ENCODE data around the gene KLHL2. TPM values are rescaled to one million over a fixed set of nuclear protein-coding genes. Genes with fewer than 3 reads are reported as not detected.

Gene KLHL2
- total RNA-seq, 4 donors from 2014 or later = 18.0 to 26.7 (median 23.8) TPM

DNA sequence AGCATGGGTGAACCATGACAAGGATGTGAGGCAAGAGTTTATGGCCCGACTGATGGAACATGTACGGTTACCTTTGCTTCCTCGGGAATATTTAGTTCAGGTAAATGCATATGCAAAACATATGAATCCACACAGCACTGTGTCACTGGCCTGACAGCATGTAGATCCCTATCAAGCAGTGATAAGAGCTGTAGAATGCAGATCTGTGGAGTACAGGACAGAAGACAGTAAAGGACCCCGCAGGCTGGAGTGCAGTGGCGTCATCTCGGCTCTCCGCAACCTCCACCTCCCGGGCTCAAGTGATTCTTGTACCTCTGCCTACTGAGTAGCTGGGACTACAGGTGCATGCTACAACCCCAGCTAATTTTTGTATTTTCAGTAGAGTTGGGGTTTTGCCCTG is 90.3 kb downstream of the KLHL2 start:
- H3K4me3 ChIP-seq = no peak overlapping the region
- TF ChIP-seq, protein P1, sequence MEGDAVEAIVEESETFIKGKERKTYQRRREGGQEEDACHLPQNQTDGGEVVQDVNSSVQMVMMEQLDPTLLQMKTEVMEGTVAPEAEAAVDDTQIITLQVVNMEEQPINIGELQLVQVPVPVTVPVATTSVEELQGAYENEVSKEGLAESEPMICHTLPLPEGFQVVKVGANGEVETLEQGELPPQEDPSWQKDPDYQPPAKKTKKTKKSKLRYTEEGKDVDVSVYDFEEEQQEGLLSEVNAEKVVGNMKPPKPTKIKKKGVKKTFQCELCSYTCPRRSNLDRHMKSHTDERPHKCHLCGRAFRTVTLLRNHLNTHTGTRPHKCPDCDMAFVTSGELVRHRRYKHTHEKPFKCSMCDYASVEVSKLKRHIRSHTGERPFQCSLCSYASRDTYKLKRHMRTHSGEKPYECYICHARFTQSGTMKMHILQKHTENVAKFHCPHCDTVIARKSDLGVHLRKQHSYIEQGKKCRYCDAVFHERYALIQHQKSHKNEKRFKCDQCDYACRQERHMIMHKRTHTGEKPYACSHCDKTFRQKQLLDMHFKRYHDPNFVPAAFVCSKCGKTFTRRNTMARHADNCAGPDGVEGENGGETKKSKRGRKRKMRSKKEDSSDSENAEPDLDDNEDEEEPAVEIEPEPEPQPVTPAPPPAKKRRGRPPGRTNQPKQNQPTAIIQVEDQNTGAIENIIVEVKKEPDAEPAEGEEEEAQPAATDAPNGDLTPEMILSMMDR (IDR thresholded peaks at IDR 0.05) = no peak
- no peak for TF ChIP-seq POLR2A (IDR thresholded peaks at IDR 0.05)
- TF ChIP-seq EP300 (IDR thresholded peaks at IDR 0.05) = no peak
- H3K36me3 ChIP-seq = peaks cover 0 to 25% (median 3%) of the 10 kb centered on the region in 3 donors
- DNase-seq (ENCODE audit: low spot score in 2 of 2) = no peak
- H3K27me3 ChIP-seq = no peaks in the 10 kb centered on the region
- 97 to 100% methylated on average over 8 of the region's 8 CpGs for WGBS, 2 donors
- no peak overlapping the region for H3K27ac ChIP-seq
- peaks cover 0 to 8% (median 0%) of the 10 kb centered on the region in 4 donors for H3K4me1 ChIP-seq
- no peaks in the 10 kb centered on the region for H3K9me3 ChIP-seq

DNA sequence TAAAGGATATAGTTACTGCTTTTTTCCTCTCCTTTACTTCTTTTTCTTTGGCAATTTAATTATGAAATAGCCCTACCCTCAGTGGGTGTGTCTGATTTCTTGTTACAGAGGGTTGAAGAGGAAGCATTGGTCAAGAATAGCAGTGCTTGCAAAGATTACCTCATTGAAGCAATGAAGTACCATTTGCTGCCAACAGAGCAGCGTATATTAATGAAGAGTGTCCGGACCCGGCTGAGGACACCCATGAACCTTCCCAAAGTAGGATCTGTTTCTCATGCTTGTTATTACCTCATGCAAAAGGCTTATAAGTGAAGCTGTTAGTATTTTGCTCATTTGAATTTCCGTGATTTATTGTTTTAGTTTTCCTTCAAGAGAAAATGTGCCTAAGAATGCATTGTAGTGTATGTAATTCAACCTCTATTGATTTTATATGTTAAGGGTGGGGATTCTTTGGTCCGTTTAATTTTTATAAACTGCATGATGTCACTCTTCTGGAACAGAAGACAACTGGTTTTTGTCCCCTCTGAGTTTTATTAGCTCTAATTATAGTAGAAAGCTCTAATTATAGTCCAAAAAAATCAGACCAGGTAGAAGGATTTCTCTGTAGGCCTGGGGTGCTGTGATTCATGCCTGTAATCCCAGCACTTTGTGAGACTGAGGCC is 92.2 kb downstream of the KLHL2 start:
- WGBS, 2 donors = 82 to 83% methylated on average over 5 of the region's 5 CpGs
- DNase-seq (ENCODE audit: low spot score in 2 of 2) = no peak
- Histone ChIP-seq H3K9me3 (no peaks in the 10 kb centered on the region), H3K27ac (no peak overlapping the region), H3K27me3 (no peaks in the 10 kb centered on the region), H3K4me3 (no peak overlapping the region), H3K36me3 (peaks cover 0 to 25% (median 3%) of the 10 kb centered on the region in 3 donors), H3K4me1 (peaks cover 0 to 8% (median 0%) of the 10 kb centered on the region in 4 donors)
- TF ChIP-seq POLR2A (IDR thresholded peaks at IDR 0.05) (no peak), EP300 (IDR thresholded peaks at IDR 0.05) (no peak)
- TF ChIP-seq, protein P1 (IDR thresholded peaks at IDR 0.05) = no peak

DNA sequence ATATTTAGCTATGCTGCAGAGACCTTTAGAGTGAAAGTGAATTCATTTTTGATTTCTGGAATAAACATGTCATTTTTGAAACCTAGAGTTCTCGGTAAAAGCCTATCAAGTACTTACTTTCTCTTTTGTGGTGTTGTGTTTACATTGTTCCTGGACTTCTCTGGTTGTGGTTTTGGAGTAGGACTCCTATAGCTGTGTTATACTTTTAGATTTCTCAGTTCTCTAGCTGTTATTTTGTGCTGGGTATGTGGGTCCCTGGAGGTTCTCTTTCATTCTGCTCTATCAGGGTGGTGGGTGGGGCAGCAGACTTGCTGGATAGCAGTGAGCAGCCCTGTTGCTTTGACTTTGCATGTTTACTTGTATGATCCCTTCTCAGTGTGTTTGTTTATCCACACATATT is 94.5 kb downstream of the KLHL2 start:
- DNase-seq (ENCODE audit: low spot score in 2 of 2) = no peak
- peak overlapping the region in 2 of 4 donors; percentile 0 to 29 for H3K27ac ChIP-seq
- peaks cover 0 to 8% (median 0%) of the 10 kb centered on the region in 4 donors for H3K4me1 ChIP-seq
- H3K4me3 ChIP-seq = peak overlapping the region in 2 of 4 donors; percentile 7 to 16
- no peaks in the 10 kb centered on the region for H3K27me3 ChIP-seq
- WGBS, 2 donors = 5 to 9% methylated on average over 1 of the region's 1 CpG
- H3K36me3 ChIP-seq = peaks cover 0 to 30% (median 3%) of the 10 kb centered on the region in 3 donors
- no peaks in the 10 kb centered on the region for H3K9me3 ChIP-seq
- TF ChIP-seq, protein P1 (IDR thresholded peaks at IDR 0.05) = no peak
- TF ChIP-seq EP300 (IDR thresholded peaks at IDR 0.05) = no peak
- TF ChIP-seq POLR2A (IDR thresholded peaks at IDR 0.05) = no peak

DNA sequence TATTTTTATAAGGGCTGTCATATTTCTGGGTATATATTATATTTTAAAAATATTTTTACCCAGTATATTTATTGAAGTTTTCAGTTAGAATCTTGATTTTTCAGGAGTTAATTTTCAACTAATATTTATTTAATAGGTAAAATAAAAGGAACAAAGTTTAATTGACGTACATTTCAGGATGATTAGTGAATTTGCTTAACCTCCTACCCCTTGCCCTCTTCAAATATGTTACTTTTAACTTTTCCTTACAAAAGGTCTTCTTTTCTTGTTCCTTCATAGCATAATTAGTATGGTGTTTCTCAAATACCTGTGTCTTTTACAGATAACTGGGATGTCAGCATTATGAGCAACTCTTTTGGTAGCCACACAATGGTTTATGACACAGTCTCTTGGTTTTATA is 95.3 kb downstream of the KLHL2 start:
- H3K27ac ChIP-seq = no peak overlapping the region
- peaks cover 0 to 26% (median 3%) of the 10 kb centered on the region in 3 donors for H3K36me3 ChIP-seq
- H3K4me1 ChIP-seq = peaks cover 0 to 8% (median 0%) of the 10 kb centered on the region in 4 donors
- no peaks in the 10 kb centered on the region for H3K27me3 ChIP-seq
- H3K4me3 ChIP-seq = no peak overlapping the region
- DNase-seq (ENCODE audit: low spot score in 2 of 2) = no peak
- TF ChIP-seq, protein P1 (IDR thresholded peaks at IDR 0.05) = no peak
- TF ChIP-seq POLR2A (IDR thresholded peaks at IDR 0.05) (no peak), EP300 (IDR thresholded peaks at IDR 0.05) (no peak)
- H3K9me3 ChIP-seq = no peaks in the 10 kb centered on the region
- WGBS, 2 donors = 90 to 93% methylated on average over 1 of the region's 1 CpG

DNA sequence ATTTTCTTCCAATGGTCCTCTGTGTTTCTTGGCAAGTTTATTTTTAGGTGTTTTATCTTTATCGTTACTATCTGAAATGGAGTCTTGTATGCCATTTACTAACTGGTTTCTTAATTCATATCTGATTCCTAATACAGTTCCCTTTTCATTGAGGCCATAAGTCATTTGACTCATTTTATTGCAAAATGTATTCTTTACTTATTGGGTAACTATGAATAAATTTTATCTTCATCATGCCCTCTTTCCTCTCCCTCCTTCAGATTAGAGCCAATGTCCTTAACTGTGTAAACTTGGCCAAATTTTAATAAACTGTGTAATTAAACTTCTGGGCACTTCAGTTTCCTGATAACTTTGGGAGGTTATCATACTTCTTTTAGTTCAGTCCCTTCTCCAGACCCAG is 100.8 kb downstream of the KLHL2 start:
- 83 to 88% methylated on average over 1 of the region's 1 CpG for WGBS, 2 donors
- H3K9me3 ChIP-seq = no peaks in the 10 kb centered on the region
- TF ChIP-seq EP300 (IDR thresholded peaks at IDR 0.05) (no peak), POLR2A (IDR thresholded peaks at IDR 0.05) (no peak)
- TF ChIP-seq, protein P1 (IDR thresholded peaks at IDR 0.05) = no peak
- H3K36me3 ChIP-seq = peaks cover 0 to 46% (median 0%) of the 10 kb centered on the region in 3 donors
- no peak overlapping the region for H3K27ac ChIP-seq
- H3K4me1 ChIP-seq = no peaks in the 10 kb centered on the region
- DNase-seq (ENCODE audit: low spot score in 2 of 2) = no peak
- H3K27me3 ChIP-seq = no peaks in the 10 kb centered on the region
- H3K4me3 ChIP-seq = no peak overlapping the region

All from tibial nerve (tissue), 4 donors.